GM12865 (cell line): Measurements from ENCODE around the gene SERINC4.
A peak's percentile ranks its signal among the peaks of the same experiment; 100 is the strongest.
"Not testable (repeated sequence)": the region's sequence is repeated elsewhere in the genome, so short reads cannot be mapped to it uniquely, and the experiment has no call there.

ENCODE experiments used
- DNase-seq: peaks from one replicate; pipeline ENCODE4 v3.0.0; 2010; ENCODE audit warnings: low read depth
- H3K4me3 ChIP-seq: 2 replicates; pipeline ENCODE4 v1.5.1; 2011; ENCODE audit warnings: mild to moderate bottlenecking, low read depth, low read length, control low read depth
- CTCF ChIP-seq: IDR thresholded peaks from 2 replicates; pipeline ENCODE4 v1.5.1; 2011; ENCODE audit warnings: low read length, control low read depth, low read depth, inconsistent platforms; ENCODE audit not compliant: insufficient read depth; ENCODE audit errors: missing control alignments

SERINC4 gene

DNA sequence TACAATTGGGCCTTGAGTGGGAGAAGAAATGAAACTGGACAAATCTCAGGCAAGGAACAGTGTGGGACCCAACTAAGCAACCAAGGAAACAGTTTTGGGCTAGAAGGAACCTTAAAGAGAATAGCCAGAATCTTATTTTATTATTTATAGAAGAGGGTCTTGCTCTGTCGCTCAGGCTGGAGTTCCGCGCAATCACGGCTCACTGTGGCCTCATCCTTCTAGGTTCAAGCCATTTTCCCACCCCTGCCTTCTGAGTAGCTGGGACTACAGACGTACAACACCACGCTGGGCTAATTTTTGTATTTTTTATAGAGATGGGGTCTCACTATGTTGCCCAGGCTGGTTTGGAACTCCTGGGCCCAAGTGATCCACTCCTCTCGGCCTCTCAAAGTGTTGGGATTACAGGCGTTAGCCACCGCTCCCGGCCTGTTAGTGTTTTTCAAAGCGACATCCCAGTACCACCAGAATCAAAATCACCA, 26.0 kb upstream of the SERINC4 start:
- H3K4me3 ChIP-seq: peak overlapping the region; percentile 61
- TF ChIP-seq CTCF: no peak
- no peak for DNase-seq

DNA sequence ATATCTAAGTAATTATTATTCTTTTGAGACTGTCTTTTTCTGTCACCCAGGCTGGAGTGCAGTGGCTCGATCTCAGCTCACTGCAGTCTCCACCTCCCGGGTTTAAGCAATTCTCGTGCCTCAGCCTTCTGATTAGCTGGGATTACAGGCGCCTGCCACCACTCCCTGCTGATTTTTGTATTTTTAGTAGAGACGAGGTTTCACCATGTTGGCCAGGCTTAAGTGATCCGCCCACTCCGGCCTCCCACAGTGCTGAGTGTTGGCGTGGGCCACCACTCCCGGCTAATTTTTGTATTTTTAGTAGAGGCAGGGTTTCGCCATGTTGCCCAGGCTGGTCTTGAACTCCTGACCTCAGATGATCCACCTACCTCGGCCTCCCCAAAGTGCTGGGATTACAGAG, 25.3 kb upstream of the SERINC4 start:
- DNase-seq: not testable (repeated sequence)

GRCh38 chr15:43824302-43825246, 24.6 kb upstream of the SERINC4 start, which contains the start of gene MFAP1:
MFAP1 (minus strand) TSS chr15:43824690; CDS start chr15:43824569, 121 bp downstream.
- DNase-seq: peak; percentile 99
- H3K4me3 ChIP-seq: peak within 1 kb of the TSS; percentile 95
- TF ChIP-seq CTCF: no peak

More for the DNA sequence above, 25.3 kb upstream of the SERINC4 start:
- H3K4me3 ChIP-seq: peak overlapping the region; percentile 95

GRCh38 chr15:43821505-43821904, 21.5 kb upstream of the SERINC4 start:
- no peak for DNase-seq
- H3K4me3 ChIP-seq: no peak overlapping the region
- TF ChIP-seq CTCF: no peak

GRCh38 chr15:43815064-43815463, 15.0 kb upstream of the SERINC4 start:
- H3K4me3 ChIP-seq, DNase-seq: not testable (repeated sequence)

- H3K4me3 ChIP-seq: no peak overlapping the region
- TF ChIP-seq CTCF: no peak
- peak; percentile 47 for DNase-seq
These were observed 9.1 kb upstream of the SERINC4 start for GRCh38 chr15:43808960-43809678.

DNA sequence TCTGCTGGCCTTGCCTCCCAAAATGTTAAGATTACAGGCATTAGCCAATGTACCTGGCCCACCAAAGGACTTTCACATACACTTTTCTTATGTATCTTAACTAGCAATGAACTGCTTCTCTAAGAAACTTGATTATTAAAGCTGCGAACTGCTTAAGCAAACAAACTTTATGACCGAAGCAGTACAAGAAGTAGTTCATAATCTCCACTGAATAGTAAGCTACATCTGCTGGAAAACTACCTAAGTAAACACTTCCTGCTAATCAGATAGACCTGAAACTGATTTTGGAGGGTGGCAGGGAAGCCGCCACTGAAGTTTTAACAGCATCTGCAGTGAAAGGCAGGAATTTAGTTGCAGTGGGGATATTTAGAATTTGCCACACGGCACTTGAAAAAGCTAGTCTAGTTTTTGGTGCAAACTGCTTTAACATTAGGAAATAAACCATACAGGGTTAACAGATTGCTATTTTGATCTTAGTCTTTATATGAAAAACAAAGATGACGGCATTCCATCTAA, 8.5 kb upstream of the SERINC4 start:
- no peak for DNase-seq
- no peak overlapping the region for H3K4me3 ChIP-seq
- TF ChIP-seq CTCF: no peak

DNA sequence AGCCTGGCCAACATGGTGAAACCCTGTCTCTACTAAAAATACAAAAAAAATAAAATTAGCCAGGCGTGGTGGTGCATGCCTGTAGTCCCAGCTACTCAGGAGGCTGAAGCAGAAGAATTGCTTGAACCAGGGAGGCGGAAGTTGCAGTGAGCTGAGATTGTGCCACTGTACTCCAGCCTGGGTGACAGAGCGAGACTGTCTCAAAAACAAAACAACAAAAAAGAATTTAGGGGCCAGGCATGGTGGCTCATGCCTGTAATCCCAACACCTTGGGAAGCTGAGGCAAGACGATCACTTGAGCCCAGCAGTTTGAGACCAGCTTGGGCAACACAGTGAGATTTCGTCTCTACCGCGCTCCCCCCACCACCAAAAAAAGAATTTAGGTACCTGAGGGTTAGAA, 2.7 kb upstream of the SERINC4 start:
- not testable (repeated sequence) for H3K4me3 ChIP-seq, DNase-seq
